CD14-positive monocyte (primary cell): ENCODE results near the gene BMPER. TPM values are rescaled to one million over a fixed set of nuclear protein-coding genes. Genes with fewer than 3 reads are reported as not detected.

Experiments
- DNase-seq, 3 donors: peaks; one replicate each; pipeline ENCODE4 v3.0.0-alpha.2; 2011 to 2022
- H2AFZ ChIP-seq: 2 replicates; pipeline ENCODE4 v1.6.0; 2012; ENCODE audit warnings: mild to moderate bottlenecking, low read depth, low read length, inconsistent platforms; ENCODE audit not compliant: insufficient read depth, poor library complexity, severe bottlenecking
- H3K27ac ChIP-seq, 2 donors: 1 replicate in 1 of 2; 2 replicates in 1 of 2; pipeline ENCODE4 v1.5.1; 2012 to 2013; ENCODE audit warnings: low read length in 2 of 2, control low read depth in 1 of 2, inconsistent platforms in 1 of 2, low read depth in 1 of 2, mild to moderate bottlenecking in 1 of 2
- H3K27me3 ChIP-seq, 2 donors: one replicate each; pipeline versions ENCODE4 v1.6.0 to v1.6.1; 2011 to 2013; ENCODE audit warnings: low read length in 2 of 2; ENCODE audit not compliant: control insufficient read depth in 2 of 2, insufficient read depth in 2 of 2
- H3K36me3 ChIP-seq, 2 donors: replicated peaks in 1 of 2; 1 replicate in 1 of 2; 2 replicates in 1 of 2; pipeline versions ENCODE4 v1.5.1 to v1.6.1; 2012 to 2013; ENCODE audit warnings: low read length in 2 of 2, control low read depth in 1 of 2, inconsistent platforms in 1 of 2, mild to moderate bottlenecking in 1 of 2; ENCODE audit not compliant: insufficient read depth in 2 of 2, control insufficient read depth in 1 of 2
- H3K4me1 ChIP-seq, 2 donors: 1 replicate in 1 of 2; 2 replicates in 1 of 2; pipeline versions ENCODE4 v1.5.1 to v1.6.1; 2012 to 2013; ENCODE audit warnings: low read length in 2 of 2, control low read depth in 1 of 2, inconsistent platforms in 1 of 2, mild to moderate bottlenecking in 1 of 2, moderate library complexity in 1 of 2; ENCODE audit not compliant: insufficient read depth in 2 of 2, control insufficient read depth in 1 of 2
- H3K4me2 ChIP-seq: replicated peaks from 2 replicates; pipeline ENCODE3; 2012; ENCODE audit warnings: low read length, moderate library complexity, mild to moderate bottlenecking; ENCODE audit not compliant: poor library complexity, severe bottlenecking; ENCODE audit errors: extremely low read depth
- H3K4me3 ChIP-seq, 3 experiments: fragments of 200-600 bp in 1 of 3; sonication (generic) in 1 of 3; replicated peaks in 1 of 3; 1 replicate in 2 of 3; 2 replicates in 1 of 3; pipeline ENCODE4 v1.5.1; 2011 to 2013; ENCODE audit warnings: low read length in 3 of 3, mild to moderate bottlenecking in 3 of 3, control low read depth in 2 of 3, low read depth in 2 of 3, inconsistent platforms in 1 of 3, moderate library complexity in 1 of 3
- H3K79me2 ChIP-seq: 2 replicates; pipeline ENCODE4 v1.6.0; 2012; ENCODE audit warnings: mild to moderate bottlenecking, control low read depth, inconsistent platforms, low read length, moderate library complexity; ENCODE audit not compliant: insufficient read depth
- H3K9ac ChIP-seq: 2 replicates; pipeline ENCODE4 v1.6.0; 2017; ENCODE audit warnings: low read length, mild to moderate bottlenecking; ENCODE audit not compliant: insufficient read depth, poor library complexity, severe bottlenecking
- H3K9me3 ChIP-seq, 2 donors: replicated peaks in 1 of 2; 1 replicate in 1 of 2; 2 replicates in 1 of 2; pipeline versions ENCODE4 v1.5.1 to v1.6.1; 2012 to 2013; ENCODE audit warnings: low read length in 2 of 2, control low read depth in 1 of 2; ENCODE audit not compliant: control insufficient read depth in 1 of 2, insufficient read depth in 1 of 2
- H4K20me1 ChIP-seq: 2 replicates; pipeline ENCODE4 v1.6.0; 2012; ENCODE audit warnings: mild to moderate bottlenecking, low read length, control low read depth, moderate library complexity; ENCODE audit not compliant: insufficient read depth
- H3K27ac Mint-ChIP-seq, 7 donors: one replicate each; pipeline ENCODE4 v1.8.0; 2020; ENCODE audit warnings: mild to moderate bottlenecking in 7 of 7, mixed read lengths in 7 of 7, moderate library complexity in 6 of 7, inconsistent platforms in 2 of 7
- H3K27me3 Mint-ChIP-seq, 3 donors: one replicate each; pipeline ENCODE4 v1.8.0; 2021 to 2022; ENCODE audit warnings: low read depth in 3 of 3, mild to moderate bottlenecking in 3 of 3, mixed read lengths in 3 of 3, moderate library complexity in 3 of 3, inconsistent platforms in 1 of 3
- H3K36me3 Mint-ChIP-seq, 2 donors: one replicate each; pipeline ENCODE4 v1.8.0; 2020; ENCODE audit warnings: mixed read lengths in 2 of 2, inconsistent platforms in 1 of 2, mild to moderate bottlenecking in 1 of 2
- H3K4me1 Mint-ChIP-seq: one replicate; pipeline ENCODE4 v1.8.0; 2020; ENCODE audit warnings: mild to moderate bottlenecking, mixed read lengths
- H3K4me3 Mint-ChIP-seq, 2 donors: one replicate each; pipeline ENCODE4 v1.8.0; 2020; ENCODE audit warnings: mild to moderate bottlenecking in 2 of 2, mixed read lengths in 2 of 2, moderate library complexity in 1 of 2
- H3K9me3 Mint-ChIP-seq, 7 donors: one replicate each; pipeline ENCODE4 v1.8.0; 2020 to 2022; ENCODE audit warnings: mixed read lengths in 7 of 7, mild to moderate bottlenecking in 6 of 7, moderate library complexity in 6 of 7, inconsistent platforms in 2 of 7
- WGBS: methylation state at CpG from one replicate; pipeline ENCODE4 v1.1.5; 2013; ENCODE audit warnings: missing lambda C conversion rate; ENCODE audit not compliant: insufficient coverage; 5-methylcytosine and 5-hydroxymethylcytosine counted together
- intact Hi-C, 2 donors: fragments of 100-400 bp; cut with micrococcal nuclease; formaldehyde crosslinking; loops; one replicate each; pipeline versions ENCODE4 v1.15.0 to v1.15.1; 2023
- polyA plus RNA-seq, 3 donors: library from polyadenylated mRNA; depleted of rRNA in 1 of 3; unstranded in 2 of 3; stranded (reverse) in 1 of 3; fragments of 300-500 nt in 2 of 3; fragments of >200 nt in 1 of 3; fragmentation: Illumina TruSeq in 2 of 3; gene quantifications; 1 replicate in 2 of 3; 2 replicates in 1 of 3; pipeline ENCODE4 v1.2.3, GENCODE V29; 2012 to 2021
- TF ChIP-seq, protein P1 (sequence below): fragments of 200-600 bp; IDR thresholded peaks from one replicate; pipeline ENCODE4 v1.8.0; 2022; ENCODE audit warnings: antibody characterized with exemption, mild to moderate bottlenecking

BMPER gene
- polyA plus RNA-seq, 3 donors, result not detected

DNA sequence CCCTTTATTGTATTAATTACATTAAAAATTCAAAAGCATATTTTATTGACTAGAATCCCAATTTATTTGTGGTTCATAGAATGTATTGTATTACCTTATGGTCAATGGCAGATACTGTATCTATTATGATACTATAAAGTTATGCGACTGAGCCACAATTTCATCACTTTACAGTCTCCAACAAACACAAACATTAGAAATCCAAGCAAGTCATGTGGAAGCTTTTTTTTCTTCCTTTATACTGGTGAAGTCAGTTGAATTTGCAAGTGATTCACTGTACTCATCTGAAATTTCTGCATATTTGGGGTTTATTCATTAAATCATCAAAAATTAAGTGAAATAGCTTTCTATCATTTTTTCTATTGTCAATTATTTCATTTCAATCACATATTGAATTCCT, 54.3 kb downstream of the BMPER start:
- no peak overlapping the region for H3K4me3 Mint-ChIP-seq
- no peaks in the 10 kb centered on the region for H3K36me3 Mint-ChIP-seq
- no peaks in the 10 kb centered on the region for H3K4me1 Mint-ChIP-seq
- H3K9me3 ChIP-seq, result no peaks in the 10 kb centered on the region
- intact Hi-C loops, result no loop called here
- H3K9me3 Mint-ChIP-seq, result peaks cover 0 to 8% (median 3%) of the 10 kb centered on the region in 7 donors
- no peaks in the 10 kb centered on the region for H3K79me2 ChIP-seq
- H3K4me2 ChIP-seq, result no peak overlapping the region
- H3K9ac ChIP-seq, result no peak overlapping the region
- no CpG with 5 or more reads among the region's 1 CpG for WGBS
- H3K27me3 ChIP-seq, result no peaks in the 10 kb centered on the region
- no peak overlapping the region for H3K27ac Mint-ChIP-seq
- H3K36me3 ChIP-seq, result no peaks in the 10 kb centered on the region
- H4K20me1 ChIP-seq, result no peaks in the 10 kb centered on the region
- H3K27ac ChIP-seq, result no peak overlapping the region
- no peak for DNase-seq
- H2AFZ ChIP-seq, result no peak overlapping the region
- no peak overlapping the region for H3K4me3 ChIP-seq
- peaks cover 0 to 3% (median 0%) of the 10 kb centered on the region in 3 donors for H3K27me3 Mint-ChIP-seq
- H3K4me1 ChIP-seq, result no peaks in the 10 kb centered on the region
- TF ChIP-seq, protein P1, sequence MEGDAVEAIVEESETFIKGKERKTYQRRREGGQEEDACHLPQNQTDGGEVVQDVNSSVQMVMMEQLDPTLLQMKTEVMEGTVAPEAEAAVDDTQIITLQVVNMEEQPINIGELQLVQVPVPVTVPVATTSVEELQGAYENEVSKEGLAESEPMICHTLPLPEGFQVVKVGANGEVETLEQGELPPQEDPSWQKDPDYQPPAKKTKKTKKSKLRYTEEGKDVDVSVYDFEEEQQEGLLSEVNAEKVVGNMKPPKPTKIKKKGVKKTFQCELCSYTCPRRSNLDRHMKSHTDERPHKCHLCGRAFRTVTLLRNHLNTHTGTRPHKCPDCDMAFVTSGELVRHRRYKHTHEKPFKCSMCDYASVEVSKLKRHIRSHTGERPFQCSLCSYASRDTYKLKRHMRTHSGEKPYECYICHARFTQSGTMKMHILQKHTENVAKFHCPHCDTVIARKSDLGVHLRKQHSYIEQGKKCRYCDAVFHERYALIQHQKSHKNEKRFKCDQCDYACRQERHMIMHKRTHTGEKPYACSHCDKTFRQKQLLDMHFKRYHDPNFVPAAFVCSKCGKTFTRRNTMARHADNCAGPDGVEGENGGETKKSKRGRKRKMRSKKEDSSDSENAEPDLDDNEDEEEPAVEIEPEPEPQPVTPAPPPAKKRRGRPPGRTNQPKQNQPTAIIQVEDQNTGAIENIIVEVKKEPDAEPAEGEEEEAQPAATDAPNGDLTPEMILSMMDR, result no peak

DNA sequence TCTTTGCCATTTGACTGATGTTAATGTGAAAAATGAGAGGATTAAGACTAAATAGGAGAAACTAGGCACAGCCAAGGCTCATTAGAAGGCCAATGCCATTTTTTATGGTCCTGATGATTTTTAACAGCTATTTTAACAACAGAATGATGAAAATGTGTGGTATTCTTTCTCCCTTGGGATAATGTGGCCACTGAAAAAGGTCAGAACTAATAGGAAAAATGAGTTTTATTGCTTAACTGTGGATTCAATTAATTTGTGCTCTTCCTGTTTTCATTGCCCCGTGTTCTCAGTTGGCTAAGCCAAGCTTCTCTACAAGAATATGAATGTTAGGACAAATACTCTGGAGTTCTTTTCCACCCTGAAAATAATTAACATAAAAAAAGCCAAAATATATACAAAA, 56.6 kb downstream of the BMPER start:
- no peak overlapping the region for H3K27ac ChIP-seq
- no peaks in the 10 kb centered on the region for H3K36me3 Mint-ChIP-seq
- no peak overlapping the region for H3K4me3 ChIP-seq
- no peaks in the 10 kb centered on the region for H4K20me1 ChIP-seq
- peaks cover 0 to 3% (median 0%) of the 10 kb centered on the region in 3 donors for H3K27me3 Mint-ChIP-seq
- H3K36me3 ChIP-seq, result no peaks in the 10 kb centered on the region
- intact Hi-C loops, result no loop called here
- no peak for DNase-seq
- no CpG with 5 or more reads among the region's 1 CpG for WGBS
- H3K4me1 Mint-ChIP-seq, result no peaks in the 10 kb centered on the region
- TF ChIP-seq, protein P1, result no peak
- H2AFZ ChIP-seq, result no peak overlapping the region
- H3K27me3 ChIP-seq, result no peaks in the 10 kb centered on the region
- peaks cover 0 to 7% (median 3%) of the 10 kb centered on the region in 7 donors for H3K9me3 Mint-ChIP-seq
- H3K9ac ChIP-seq, result no peak overlapping the region
- H3K4me1 ChIP-seq, result no peaks in the 10 kb centered on the region
- H3K4me2 ChIP-seq, result no peak overlapping the region
- no peaks in the 10 kb centered on the region for H3K9me3 ChIP-seq
- H3K4me3 Mint-ChIP-seq, result no peak overlapping the region
- H3K27ac Mint-ChIP-seq, result no peak overlapping the region
- no peaks in the 10 kb centered on the region for H3K79me2 ChIP-seq
